ENCODE results near the gene VGLL2.

VGLL2 gene

GRCh38 chr6:117298941-117299340, 33.6 kb downstream of the VGLL2 start:
- DNase-seq (ENCODE audit: extremely low read depth, low read depth): no peak
- no peak for TF ChIP-seq CTCF (IDR thresholded peaks at IDR 0.05; ENCODE audit: low read depth, low read length, missing control alignments)
- no peak overlapping the region for H3K4me3 ChIP-seq (replicated peaks; ENCODE audit: low read depth, low read length)

GRCh38 chr6:117303323-117303722, 38.0 kb downstream of the VGLL2 start:
- no peak for DNase-seq (ENCODE audit: extremely low read depth, low read depth)
- H3K4me3 ChIP-seq (replicated peaks; ENCODE audit: low read depth, low read length): no peak overlapping the region
- TF ChIP-seq CTCF (IDR thresholded peaks at IDR 0.05; ENCODE audit: low read depth, low read length, missing control alignments): no peak

GRCh38 chr6:117304446-117304845, 39.1 kb downstream of the VGLL2 start:
- no peak for TF ChIP-seq CTCF (IDR thresholded peaks at IDR 0.05; ENCODE audit: low read depth, low read length, missing control alignments)
- DNase-seq (ENCODE audit: extremely low read depth, low read depth): no peak

GRCh38 chr6:117306227-117306790, 41.0 kb downstream of the VGLL2 start:
- DNase-seq (ENCODE audit: extremely low read depth, low read depth): no peak
- no peak for TF ChIP-seq CTCF (IDR thresholded peaks at IDR 0.05; ENCODE audit: low read depth, low read length, missing control alignments)

More at GRCh38 chr6:117304446-117304845, 39.1 kb downstream of the VGLL2 start:
- H3K4me3 ChIP-seq (replicated peaks; ENCODE audit: low read depth, low read length): no peak overlapping the region

GRCh38 chr6:117307655-117308054, 42.3 kb downstream of the VGLL2 start:
- no peak for TF ChIP-seq CTCF (IDR thresholded peaks at IDR 0.05; ENCODE audit: low read depth, low read length, missing control alignments)
- no peak for DNase-seq (ENCODE audit: extremely low read depth, low read depth)

More at GRCh38 chr6:117306227-117306790, 41.0 kb downstream of the VGLL2 start:
- no peak overlapping the region for H3K4me3 ChIP-seq (replicated peaks; ENCODE audit: low read depth, low read length)

GRCh38 chr6:117309069-117309468, 43.7 kb downstream of the VGLL2 start:
- DNase-seq (ENCODE audit: extremely low read depth, low read depth): no peak
- no peak for TF ChIP-seq CTCF (IDR thresholded peaks at IDR 0.05; ENCODE audit: low read depth, low read length, missing control alignments)
- no peak overlapping the region for H3K4me3 ChIP-seq (replicated peaks; ENCODE audit: low read depth, low read length)

More at GRCh38 chr6:117307655-117308054, 42.3 kb downstream of the VGLL2 start:
- H3K4me3 ChIP-seq (replicated peaks; ENCODE audit: low read depth, low read length): no peak overlapping the region

- no peak for TF ChIP-seq CTCF (IDR thresholded peaks at IDR 0.05; ENCODE audit: low read depth, low read length, missing control alignments)
- no peak for DNase-seq (ENCODE audit: extremely low read depth, low read depth)
- no peak overlapping the region for H3K4me3 ChIP-seq (replicated peaks; ENCODE audit: low read depth, low read length)
Measured at GRCh38 chr6:117309611-117310010, 44.3 kb downstream of the VGLL2 start.
